Left ventricle myocardium inferior (tissue), 1 donor: ENCODE results near the gene CCDC158. TPM values are rescaled to one million over a fixed set of nuclear protein-coding genes. Genes with fewer than 3 reads are reported as not detected.

Experiments used
- DNase-seq: peaks from one replicate; pipeline ENCODE4 v3.0.0-alpha.2; 2020
- H3K27ac ChIP-seq: fragments of 200-600 bp; replicated peaks from 2 replicates; pipeline ENCODE4 v1.8.0; 2021
- H3K27me3 ChIP-seq: fragments of 200-600 bp; 2 replicates; pipeline ENCODE4 v1.8.0; 2021; ENCODE audit warnings: low read depth
- H3K36me3 ChIP-seq: fragments of 200-600 bp; 2 replicates; pipeline ENCODE4 v1.8.0; 2021
- H3K4me1 ChIP-seq: fragments of 200-600 bp; 2 replicates; pipeline ENCODE4 v1.8.0; 2021
- H3K4me3 ChIP-seq: fragments of 200-600 bp; 2 replicates; pipeline ENCODE4 v1.8.0; 2021; ENCODE audit warnings: mild to moderate bottlenecking, moderate library complexity
- H3K9me3 ChIP-seq: fragments of 200-600 bp; replicated peaks from 2 replicates; pipeline ENCODE4 v1.8.0; 2021
- CTCF ChIP-seq: fragments of 200-600 bp; IDR thresholded peaks from 2 replicates; pipeline ENCODE4 v1.8.0; 2021; ENCODE audit warnings: antibody characterized with exemption, mild to moderate bottlenecking, borderline replicate concordance
- intact Hi-C: fragments of 100-400 bp; cut with micrococcal nuclease; formaldehyde crosslinking; loops from one replicate; pipeline ENCODE4 v1.11.0; 2022
- total RNA-seq: library from RNA; stranded (reverse); fragmentation: NEBNext Ultra II Directional; extraction: Animal tissue kit (Norgen Biotek cat#: 25700); gene quantifications from one replicate; pipeline ENCODE4 v1.2.1, GENCODE V29; 2021
- donor health status: DM: no; HTN: yes; CAD: no; lungs with severe emphysema.

Gene CCDC158
- total RNA-seq, 1 donor from 2014 or later: 0.11 TPM

- DNase-seq: no peak
- Histone ChIP-seq H3K36me3 (no peaks in the 10 kb centered on the region), H3K4me1 (no peaks in the 10 kb centered on the region), H3K27me3 (no peaks in the 10 kb centered on the region), H3K27ac (no peak overlapping the region), H3K4me3 (no peak overlapping the region), H3K9me3 (no peaks in the 10 kb centered on the region)
- TF ChIP-seq CTCF: no peak
- intact Hi-C loops: no loop called here
These were observed 10.3 kb downstream of the CCDC158 start for GRCh38 chr4:76410636-76411035.

- no peak overlapping the region for H3K4me3 ChIP-seq
- H3K4me1 ChIP-seq: no peaks in the 10 kb centered on the region
- no peak for DNase-seq
- no peaks in the 10 kb centered on the region for H3K9me3 ChIP-seq
- TF ChIP-seq CTCF: no peak
- intact Hi-C loops: no loop called here
- H3K36me3 ChIP-seq: no peaks in the 10 kb centered on the region
- no peak overlapping the region for H3K27ac ChIP-seq
- H3K27me3 ChIP-seq: no peaks in the 10 kb centered on the region
These were observed 13.4 kb downstream of the CCDC158 start for GRCh38 chr4:76407440-76408119.

GRCh38 chr4:76406081-76406480 lies 14.9 kb downstream of the CCDC158 start:
- H3K4me3 ChIP-seq: no peak overlapping the region
- DNase-seq: no peak
- H3K36me3 ChIP-seq: no peaks in the 10 kb centered on the region
- intact Hi-C loops: no loop called here
- H3K27ac ChIP-seq: no peak overlapping the region
- no peaks in the 10 kb centered on the region for H3K27me3 ChIP-seq
- no peak for TF ChIP-seq CTCF
- no peaks in the 10 kb centered on the region for H3K4me1 ChIP-seq
- H3K9me3 ChIP-seq: no peaks in the 10 kb centered on the region

- intact Hi-C loops: no loop called here
- H3K27ac ChIP-seq: no peak overlapping the region
- no peaks in the 10 kb centered on the region for H3K4me1 ChIP-seq
- TF ChIP-seq CTCF: no peak
- no peaks in the 10 kb centered on the region for H3K27me3 ChIP-seq
- H3K4me3 ChIP-seq: no peak overlapping the region
- no peak for DNase-seq
- H3K36me3 ChIP-seq: no peaks in the 10 kb centered on the region
- no peaks in the 10 kb centered on the region for H3K9me3 ChIP-seq
These were observed 19.3 kb downstream of the CCDC158 start for GRCh38 chr4:76401654-76402053.

GRCh38 chr4:76388160-76388908 lies 32.6 kb downstream of the CCDC158 start:
- no peaks in the 10 kb centered on the region for H3K36me3 ChIP-seq
- no peak for DNase-seq
- H3K27me3 ChIP-seq: no peaks in the 10 kb centered on the region
- no peaks in the 10 kb centered on the region for H3K4me1 ChIP-seq
- intact Hi-C loops: no loop called here
- no peak overlapping the region for H3K4me3 ChIP-seq
- H3K9me3 ChIP-seq: peaks cover 48% of the 10 kb centered on the region
- TF ChIP-seq CTCF: no peak
- no peak overlapping the region for H3K27ac ChIP-seq
